Renal cortical epithelial cell (primary cell): ENCODE results near the gene AIRE. TPM values are rescaled to one million over a fixed set of nuclear protein-coding genes. Genes with fewer than 3 reads are reported as not detected.
"Not testable (repeated sequence)": the region's sequence is repeated elsewhere in the genome, so short reads cannot be mapped to it uniquely, and the experiment has no call there.

Source experiments
- DNase-seq: peaks from one replicate; pipeline ENCODE4 v3.0.0-alpha.2; 2011; ENCODE audit warnings: low read depth
- total RNA-seq: library from RNA; depleted of rRNA; stranded (reverse); fragments of >200 nt; gene quantifications from 2 replicates; pipeline ENCODE4 v1.2.3, GENCODE V29; 2014

The AIRE gene
- total RNA-seq, 1 donor from 2014 or later = not detected

- DNase-seq = peak; percentile 59
Observed at GRCh38 chr21:44337941-44338895, 52.5 kb downstream of the AIRE start.

GRCh38 chr21:44338971-44339910 lies 53.6 kb downstream of the AIRE start, which contains the start of gene CFAP410:
Gene CFAP410, minus strand, starts transcription at chr21:44339390. Its CDS starts 196 bp downstream, at chr21:44339194.
- peak; percentile 78 for DNase-seq

GRCh38 chr21:44341726-44342458 lies 56.2 kb downstream of the AIRE start:
- DNase-seq = not testable (repeated sequence)

- DNase-seq = not testable (repeated sequence)
Observed at GRCh38 chr21:44342981-44343380, 57.3 kb downstream of the AIRE start.

- no peak for DNase-seq
Observed at GRCh38 chr21:44344541-44345183, 59.0 kb downstream of the AIRE start.

- no peak for DNase-seq
Observed at GRCh38 chr21:44345495-44345894, 59.8 kb downstream of the AIRE start.

- no peak for DNase-seq
Observed at GRCh38 chr21:44347911-44348451, 62.3 kb downstream of the AIRE start.

Other genes with a start within 250 kb of the AIRE start
- 5.4 TPM in 1 of 2 replicates, not detected in the other for gene PWP2, start 178.5 kb upstream of the AIRE start, total RNA-seq
- 5.3 and 14.9 TPM in 2 replicates for gene GATD3, start 152.2 kb upstream of the AIRE start, total RNA-seq
- 0.69 and 0.99 TPM in 2 replicates for gene ICOSLG, start 44.9 kb upstream of the AIRE start, total RNA-seq
- not detected in 2 replicates for gene DNMT3L, start 24.0 kb upstream of the AIRE start, total RNA-seq
- 173 and 250 TPM in 2 replicates for gene PFKL, start 14.2 kb downstream of the AIRE start, total RNA-seq
- gene CFAP410, start 53.5 kb downstream of the AIRE start, total RNA-seq = 7.6 and 13.0 TPM in 2 replicates
- gene TRPM2, start 67.7 kb downstream of the AIRE start, total RNA-seq = 0.52 and 1.4 TPM in 2 replicates
- gene LRRC3, start 169.6 kb downstream of the AIRE start, total RNA-seq = 0.52 and 3.1 TPM in 2 replicates